NCI-H1092 (cell line): ENCODE results near the gene EIF2A.
"Not testable (repeated sequence)": the region's sequence is repeated elsewhere in the genome, so short reads cannot be mapped to it uniquely, and the experiment has no call there.

Source experiments
- DNase-seq: peaks from one replicate; lab custom pipeline; 2025; lab: John Stamatoyannopoulos, UW

The EIF2A gene

DNA sequence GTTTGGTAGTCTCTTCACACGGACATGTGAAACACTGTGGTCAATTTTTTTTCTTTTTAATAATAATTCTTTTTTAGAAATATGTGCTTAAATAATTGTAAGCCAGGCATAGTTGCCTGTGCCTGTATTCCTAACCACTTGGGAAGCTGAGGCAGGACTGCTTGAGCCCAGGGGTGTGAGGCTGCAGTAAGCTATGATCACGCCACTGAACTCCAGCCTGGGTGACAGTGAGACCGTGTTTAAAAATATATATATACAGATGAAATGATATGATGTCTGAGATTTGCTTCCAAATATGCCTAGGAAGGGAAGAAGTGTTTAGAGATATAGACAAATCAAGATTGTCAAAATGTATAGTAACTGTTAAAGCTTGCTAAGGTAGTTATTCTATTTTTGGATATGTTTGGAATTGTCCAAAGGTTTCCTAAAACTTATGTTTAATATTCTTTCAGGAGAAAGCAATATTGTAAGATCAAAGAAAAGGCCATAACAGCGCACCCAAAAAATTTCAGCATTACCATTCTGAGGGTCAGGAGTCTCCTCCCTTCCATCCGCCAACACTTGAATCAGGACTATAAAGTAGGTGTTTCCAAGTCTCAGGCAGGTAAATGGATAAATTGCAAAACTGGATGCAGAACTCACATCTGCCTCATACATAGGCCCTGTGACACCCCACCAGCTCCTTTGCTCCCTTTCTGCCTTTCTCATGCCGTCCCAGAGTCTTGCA lies 56.0 kb downstream of the EIF2A start:
- DNase-seq: no peak

DNA sequence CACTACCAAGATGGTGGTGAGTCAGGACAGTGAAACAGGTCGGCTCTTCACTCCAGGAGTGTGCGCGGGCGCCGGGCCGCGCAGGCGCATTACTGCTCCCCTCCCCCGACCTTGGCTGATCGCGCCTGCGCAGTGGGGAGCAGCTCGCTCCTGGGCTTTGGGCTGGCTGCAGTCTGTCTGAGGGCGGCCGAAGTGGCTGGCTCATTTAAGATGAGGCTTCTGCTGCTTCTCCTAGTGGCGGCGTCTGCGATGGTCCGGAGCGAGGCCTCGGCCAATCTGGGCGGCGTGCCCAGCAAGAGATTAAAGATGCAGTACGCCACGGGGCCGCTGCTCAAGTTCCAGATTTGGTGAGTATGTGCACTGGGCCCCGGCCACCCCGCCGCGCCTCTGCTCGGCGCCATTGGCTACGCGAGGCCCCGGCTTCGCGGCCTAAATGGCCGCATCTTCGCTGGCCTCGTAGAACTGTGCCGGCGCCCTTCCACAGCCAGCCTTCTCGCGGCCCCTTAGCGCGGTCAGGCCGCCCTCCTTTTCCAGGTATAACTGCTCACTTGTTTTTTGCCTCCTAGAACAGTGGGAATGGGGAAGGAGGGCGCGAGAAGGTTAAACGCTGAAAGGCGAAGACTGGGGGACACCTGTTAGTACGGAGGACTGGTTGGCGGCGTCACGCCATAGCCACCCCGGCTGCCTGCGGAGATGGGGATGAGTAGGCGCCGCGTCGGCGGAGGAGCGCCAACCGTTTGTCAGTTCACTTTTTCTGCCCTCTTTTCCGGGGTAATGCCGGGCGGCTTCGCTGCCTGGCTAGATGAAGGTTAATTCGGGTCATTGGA lies 56.8 kb downstream of the EIF2A start, which contains the start of gene SELENOT:
TSS of gene SELENOT (plus strand) at position 169 of the 827 bp plus-strand sequence. CDS start at position 211, 42 bp downstream.
- DNase-seq: peak; percentile 90

DNA sequence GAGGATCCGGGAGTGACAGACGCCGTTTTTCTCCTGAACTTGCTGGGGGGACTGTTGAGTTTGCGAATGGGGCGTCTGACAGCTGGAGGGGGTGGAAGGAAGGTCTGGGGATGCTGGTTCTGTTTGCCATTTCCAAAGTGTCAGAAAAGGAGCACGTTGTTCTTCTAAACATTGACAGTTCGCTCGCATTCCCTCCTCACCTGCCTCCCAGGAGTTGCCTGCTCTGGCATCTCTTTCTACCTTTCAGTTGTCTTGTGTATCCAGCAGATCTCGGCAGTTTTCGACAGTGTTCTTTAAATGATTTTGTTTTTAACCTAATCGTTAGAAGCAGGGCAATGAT lies 57.4 kb downstream of the EIF2A start:
- peak; percentile 27 for DNase-seq

DNA sequence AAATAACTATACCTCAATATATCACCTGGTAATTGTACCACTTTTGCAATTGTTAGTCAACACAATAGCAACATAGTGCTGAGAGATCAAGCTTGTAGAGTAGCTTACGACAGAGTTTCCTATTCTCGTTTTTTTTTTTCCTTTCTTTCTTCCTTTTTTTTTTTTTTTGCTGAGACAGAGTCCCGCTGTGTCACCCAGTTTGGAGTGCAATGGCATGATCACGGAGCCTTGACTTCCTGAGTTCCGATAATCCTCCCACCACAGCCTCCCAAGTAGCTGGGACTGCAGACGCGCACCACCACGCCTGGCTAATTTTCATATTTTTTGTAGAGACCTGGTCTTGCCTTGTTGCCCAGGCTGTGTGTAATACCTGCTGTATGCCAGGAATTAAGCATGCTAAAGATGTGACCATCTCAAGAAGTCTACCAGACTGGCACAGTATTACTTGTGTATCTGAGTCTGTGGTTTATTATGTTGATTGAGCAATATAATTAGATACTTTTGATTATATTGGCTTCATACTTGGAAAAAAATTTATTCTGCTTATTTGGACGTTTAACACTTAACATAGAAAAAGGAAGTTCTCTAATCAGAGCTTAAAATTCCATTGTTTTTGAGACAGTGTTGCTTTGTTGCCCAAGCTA lies 59.5 kb downstream of the EIF2A start:
- no peak for DNase-seq

DNA sequence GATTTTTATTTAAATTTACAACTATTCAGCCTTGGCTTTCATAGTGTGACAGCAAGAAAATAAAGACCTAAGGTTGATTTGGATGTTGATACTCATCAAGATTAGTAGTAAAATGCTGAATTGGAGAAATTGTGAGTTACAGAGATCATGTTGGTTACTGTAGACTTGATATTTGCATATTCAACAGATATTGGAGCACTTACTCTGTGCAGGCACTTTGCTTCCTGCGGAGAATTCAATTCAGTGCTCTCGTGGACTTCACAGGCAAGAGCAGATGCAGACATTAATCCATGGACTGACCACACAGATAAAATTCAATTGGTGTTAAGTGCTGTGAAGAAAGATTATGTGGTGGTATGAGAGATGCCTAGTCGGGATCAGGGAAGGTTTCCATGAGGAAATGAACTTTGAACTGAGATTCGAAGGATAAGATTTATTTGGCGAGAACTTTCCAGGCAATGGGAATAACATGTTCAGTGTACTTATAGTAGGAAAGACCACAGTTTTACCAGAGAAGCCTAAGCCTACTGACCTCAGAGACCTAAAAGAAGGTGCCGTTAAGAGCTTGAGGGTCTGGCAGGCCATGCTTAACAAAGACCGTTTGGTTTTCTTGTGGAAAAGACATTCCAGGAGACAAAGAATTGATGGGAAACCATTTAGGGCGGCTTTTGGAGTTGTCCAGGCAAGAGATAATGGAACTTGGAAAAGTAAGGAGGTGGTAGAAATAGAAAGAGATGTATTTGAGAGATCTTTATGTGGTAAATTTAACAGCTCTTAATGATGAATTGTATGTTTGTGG lies 60.9 kb downstream of the EIF2A start:
- no peak for DNase-seq

DNA sequence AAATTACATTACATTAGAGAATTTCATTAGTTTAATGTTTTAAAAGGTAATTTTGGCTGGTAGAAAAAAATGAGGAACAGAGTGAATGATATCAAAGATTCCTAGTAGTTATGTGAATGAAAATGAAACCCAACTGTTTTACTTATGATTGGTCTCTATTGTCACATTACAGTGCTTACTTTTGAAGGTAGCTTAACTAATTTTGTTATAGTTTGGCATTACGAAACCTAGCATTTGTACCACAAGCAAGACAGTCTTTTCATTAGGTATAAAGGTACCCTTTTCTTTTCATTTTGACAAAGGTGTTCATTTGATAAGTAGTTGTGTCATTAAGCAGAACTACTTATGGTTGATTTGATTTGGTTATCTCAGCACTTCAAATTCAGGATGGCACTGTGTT lies 63.4 kb downstream of the EIF2A start:
- DNase-seq: no peak

DNA sequence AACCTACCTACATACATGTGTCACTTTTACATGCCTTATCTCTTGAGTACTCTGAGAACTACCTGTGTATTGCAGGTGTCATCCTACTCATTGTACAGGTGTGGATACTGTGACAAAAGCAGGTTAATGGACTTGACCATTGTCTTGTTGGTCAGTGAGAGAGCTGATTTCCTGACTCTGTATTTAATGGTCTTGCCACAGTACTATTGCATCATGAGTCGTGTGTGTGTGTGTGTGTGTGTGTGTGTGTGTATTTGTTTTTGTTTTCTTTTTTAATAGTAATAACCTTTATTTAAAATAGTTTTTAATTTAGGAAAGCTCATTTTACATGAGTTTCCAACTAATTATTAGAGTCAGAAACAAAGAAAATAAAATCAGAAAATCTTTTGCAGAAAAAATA lies 64.2 kb downstream of the EIF2A start:
- DNase-seq: no peak

DNA sequence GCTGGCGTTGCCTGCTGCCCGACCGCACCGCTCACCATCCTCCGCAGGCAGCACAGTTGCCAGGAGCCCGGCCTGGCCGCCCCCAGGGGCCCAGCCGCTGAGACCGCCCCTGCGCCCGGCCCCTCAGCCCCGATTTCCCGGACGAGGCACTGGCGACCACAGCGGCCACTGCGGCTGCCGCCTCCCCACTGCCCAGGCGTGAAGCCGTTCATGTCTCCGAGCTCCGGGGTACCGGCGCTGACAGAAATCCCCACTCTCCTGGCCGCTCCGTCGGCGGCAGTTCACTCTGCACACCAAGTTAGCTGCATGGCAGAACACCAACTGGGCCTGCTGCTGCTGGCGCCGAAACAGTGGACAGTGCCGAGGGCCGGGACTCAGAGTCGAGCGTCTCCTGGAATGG lies 65.1 kb downstream of the EIF2A start:
- DNase-seq: no peak

DNA sequence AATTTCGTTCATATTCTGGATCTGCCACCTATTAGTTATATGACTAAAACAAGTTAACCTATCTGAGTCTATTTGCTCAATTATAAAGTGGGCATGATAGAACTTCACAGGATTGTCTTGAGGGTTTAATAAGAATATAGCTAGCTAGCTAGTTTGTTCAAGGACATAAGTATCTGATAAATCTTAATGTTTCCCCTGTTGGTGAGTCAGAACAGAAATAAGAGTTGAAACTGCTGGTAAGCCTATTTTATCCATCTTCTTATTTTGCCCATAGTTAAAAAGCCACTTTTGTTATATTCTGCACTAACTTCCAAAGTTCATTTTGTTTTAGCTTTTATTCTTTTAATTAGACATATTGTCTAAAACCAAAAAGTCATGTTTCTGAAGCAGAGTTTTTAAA lies 65.9 kb downstream of the EIF2A start:
- DNase-seq: no peak

DNA sequence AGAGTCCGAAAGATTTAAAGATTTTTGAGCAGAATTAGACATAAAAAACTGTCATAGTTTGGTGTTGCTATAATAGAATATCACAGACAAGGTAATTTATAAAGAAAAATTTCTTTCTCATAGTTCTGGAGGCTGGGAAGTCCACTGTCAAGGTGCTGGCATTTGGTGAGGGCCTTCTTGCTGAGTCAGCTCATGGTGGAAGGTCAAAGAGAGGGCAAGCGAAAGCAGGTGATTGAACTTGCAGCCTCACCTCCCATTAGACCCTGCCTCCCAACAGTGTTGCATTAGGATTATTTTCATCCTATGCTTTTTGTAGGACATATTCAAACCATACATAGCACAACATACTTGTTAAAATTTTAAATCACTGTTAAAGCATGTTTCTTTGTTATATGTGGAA lies 66.4 kb downstream of the EIF2A start:
- DNase-seq: no peak

DNA sequence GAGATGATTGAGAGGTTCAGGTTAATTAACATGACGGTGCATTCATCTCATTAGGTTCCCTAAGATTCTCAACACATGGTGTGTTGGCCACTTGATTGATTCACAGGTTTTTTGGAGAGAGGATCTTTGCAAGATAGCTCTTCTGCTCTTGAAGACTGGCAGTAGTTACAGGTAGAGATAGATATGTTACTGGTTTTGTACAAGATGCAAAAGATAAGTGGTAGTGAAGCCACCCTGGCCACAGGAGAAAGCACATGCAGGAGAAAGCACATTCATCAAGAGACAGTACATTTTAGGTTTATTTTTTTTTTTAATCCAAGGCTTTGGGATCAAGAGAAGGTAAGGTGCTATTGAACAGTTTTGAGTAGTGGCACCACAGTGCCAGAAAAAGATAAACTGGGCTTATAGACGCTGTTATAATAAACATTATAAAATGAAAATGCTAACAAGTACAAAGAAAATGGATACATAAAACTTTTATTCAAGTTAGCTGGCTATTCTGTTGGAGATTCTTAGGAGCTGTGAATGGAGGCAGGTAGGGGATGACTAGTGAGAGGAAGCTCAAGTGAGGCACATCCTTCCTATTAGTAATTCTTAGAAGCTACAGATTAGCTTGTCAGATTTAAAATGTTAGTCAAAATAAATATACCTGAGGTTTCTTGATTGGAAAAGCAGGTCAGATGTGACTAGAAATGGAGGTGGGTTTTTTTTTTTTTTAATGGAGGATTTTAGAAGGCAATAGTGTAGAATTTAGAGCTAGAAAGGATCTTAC lies 67.3 kb downstream of the EIF2A start:
- no peak for DNase-seq

DNA sequence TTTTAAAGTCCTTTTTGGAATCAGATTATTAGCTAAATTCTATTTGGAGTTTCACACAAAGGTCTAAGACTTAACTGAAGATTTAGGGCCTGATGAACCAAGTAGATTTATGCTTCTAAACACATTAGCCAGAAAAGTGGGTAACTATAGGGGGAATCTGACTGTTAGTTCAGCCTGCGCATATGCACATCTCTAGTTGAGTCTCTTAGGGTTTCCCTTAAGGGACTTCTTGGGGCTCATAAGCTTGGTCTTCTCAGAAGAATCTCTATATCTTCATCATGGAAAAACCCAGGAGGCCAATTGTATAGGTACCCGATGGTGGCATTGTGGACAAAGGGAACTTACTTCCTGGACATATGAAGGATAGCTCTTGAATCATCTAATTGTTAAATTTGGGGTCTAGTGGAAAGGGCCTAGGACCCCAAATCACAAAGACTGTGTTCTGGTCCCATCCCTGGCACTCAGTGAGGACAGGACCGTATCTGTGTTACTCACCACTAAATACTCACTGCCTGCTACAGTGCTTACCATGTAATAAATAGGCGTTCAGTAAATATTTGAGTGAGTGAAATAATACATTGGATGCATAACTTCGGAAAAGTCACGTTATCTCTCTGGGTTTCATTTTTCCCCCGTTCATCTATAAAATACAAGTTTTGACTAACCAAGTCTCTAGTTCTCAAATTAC lies 73.6 kb downstream of the EIF2A start:
- no peak for DNase-seq

DNA sequence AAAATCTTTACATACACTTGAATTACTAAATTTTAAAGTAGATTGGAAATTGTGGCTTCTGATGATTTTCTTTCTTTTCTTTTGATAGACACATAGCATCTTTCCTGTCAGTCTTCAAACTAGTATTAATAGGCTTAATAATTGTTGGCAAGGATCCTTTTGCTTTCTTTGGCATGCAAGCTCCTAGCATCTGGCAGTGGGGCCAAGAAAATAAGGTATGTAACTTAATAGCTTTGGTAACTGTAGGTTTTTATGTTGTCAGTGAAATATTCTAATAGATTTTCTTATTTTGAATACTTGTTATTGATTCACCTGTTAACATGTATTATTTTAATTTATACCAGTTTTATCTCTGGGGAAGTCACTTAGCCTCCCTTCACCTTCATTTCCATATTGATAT lies 76.4 kb downstream of the EIF2A start:
- not testable (repeated sequence) for DNase-seq

DNA sequence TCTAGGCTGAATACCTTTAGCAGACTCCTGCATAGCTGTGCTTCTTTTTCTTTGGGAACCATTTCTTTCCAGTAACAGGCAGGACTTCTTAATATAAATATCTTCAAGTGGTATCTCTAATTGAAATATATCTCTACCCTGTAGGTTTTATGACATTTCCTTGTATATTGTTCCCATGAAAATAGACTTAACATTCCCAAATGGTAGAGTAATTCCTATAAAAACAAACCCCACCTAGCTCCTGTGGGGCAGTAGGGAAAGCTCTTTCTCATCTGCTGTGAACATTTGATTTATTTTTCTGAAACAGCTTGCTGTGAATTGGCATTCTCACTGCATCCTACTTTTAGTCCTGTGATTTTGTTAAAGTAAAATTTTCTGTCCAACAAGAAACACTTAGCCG lies 77.4 kb downstream of the EIF2A start:
- no peak for DNase-seq

DNA sequence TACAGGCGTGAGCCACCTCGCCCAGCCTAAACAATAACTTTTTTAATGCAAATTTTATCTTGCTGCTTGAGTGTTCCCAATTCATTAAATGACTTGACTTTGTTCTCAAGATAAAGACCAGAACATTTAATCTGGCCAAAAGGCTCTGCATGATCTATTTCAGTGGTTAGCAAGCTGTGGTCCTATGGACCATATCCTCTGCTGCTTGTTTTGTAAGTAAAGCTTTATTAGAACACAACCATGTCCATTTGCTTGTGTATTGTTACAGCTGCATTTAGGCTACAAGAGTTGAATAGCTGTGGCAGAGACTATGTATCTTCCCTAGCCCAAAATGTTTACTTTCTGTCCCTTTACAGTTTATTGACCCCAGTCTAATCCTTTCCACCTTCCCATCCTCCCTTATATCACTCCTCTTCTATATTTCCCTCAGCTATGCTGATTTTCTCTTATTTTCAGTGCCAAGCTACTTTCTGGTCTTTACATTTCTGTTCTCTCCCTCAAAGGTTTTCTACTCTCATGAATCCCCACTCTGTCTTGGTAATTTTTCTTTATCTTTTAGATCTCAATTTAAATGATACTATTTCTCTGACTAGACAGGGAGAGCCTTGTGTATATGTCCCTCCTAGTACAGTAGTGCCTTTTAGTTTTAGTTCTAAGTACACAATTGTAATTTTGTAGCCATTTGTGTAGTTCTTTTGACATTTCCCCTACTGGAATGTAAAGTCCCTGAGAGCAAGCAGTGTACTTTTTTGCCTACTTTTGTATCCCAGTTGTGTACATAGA lies 79.8 kb downstream of the EIF2A start:
- DNase-seq: no peak

DNA sequence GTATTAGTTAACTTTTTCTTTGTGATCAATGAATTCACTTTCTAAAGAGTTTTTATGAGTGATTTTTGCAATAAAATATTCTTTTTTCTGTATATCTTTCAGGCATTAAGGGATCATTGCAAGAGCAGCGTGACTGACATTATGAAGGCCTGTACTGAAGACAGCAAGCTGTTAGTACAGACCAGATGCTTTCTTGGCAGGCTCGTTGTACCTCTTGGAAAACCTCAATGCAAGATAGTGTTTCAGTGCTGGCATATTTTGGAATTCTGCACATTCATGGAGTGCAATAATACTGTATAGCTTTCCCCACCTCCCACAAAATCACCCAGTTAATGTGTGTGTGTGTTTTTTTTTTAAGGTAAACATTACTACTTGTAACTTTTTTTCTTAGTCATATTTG lies 81.0 kb downstream of the EIF2A start:
- DNase-seq: no peak

DNA sequence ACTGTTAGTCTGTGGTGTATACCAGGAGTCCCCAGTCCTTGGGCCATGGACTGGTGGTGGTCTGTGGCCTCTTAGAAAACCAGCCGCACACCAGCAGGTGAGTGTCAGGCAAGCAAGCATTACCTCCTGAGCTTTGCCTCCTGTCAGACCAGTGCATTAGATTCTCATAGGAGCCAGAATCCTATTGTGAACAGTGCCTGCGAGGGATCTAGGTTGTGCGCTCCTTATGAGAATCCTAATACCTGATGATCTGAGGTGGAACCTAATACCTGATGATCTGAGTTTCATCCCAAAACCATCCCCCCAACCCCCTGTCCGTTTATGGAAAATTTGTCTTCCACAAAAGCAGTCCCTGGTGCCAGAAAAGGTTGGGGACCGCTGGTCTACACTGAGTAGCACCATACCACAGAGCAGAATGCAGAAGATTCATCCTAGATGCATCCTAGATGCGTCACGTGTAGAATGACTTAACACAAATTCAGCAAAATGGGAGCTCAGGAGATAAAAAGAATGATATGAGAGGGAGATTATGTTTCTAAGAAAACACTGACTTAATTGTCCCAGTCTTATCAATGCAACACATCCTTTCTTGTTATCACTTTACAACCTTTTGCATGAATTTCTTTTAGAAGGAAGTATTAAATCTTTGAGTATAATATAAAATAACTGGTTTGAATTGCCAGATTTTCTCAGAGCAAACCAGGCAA lies 85.1 kb downstream of the EIF2A start:
- no peak for DNase-seq

DNA sequence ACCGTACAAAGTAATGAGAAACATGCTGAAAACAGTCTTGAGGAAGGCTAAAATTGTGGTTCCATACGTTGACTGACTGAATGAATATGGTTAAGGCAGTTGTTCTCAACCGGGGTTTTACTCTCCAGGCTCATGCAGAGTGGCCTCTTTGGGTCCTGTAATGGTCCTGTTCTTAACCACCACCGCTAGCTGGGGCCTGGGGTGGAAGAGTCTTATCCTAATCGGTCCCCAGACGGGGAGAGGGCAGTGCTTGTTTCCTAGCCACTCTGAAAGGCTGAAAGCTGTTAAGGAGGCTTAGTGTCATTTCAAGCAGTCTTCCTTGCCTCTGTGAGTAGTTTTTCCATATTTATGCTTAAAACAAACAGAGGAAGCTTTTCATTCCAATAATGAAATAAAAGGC lies 88.5 kb downstream of the EIF2A start:
- DNase-seq: no peak

DNA sequence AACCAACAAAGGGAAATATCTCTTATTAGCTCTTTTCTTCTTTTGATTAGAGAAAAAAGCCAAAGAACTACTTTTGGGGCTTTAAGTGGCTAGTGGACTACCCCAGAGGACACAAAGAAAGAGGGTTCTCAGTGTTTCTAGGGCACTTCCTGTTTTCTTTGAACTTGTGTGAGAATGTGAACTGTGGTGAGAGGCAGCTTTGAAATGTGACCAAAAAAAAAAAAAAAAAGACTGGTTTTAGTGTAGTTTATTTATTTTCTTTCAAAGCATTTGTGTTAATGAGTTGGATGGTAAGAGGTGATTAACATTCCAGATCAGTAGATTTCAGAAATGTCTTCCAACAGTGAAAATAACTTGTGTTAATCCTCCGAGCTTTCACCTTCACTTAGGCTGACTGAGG lies 88.9 kb downstream of the EIF2A start:
- DNase-seq: no peak
